HG03575 (cell line): ENCODE results near the gene VAV3.

Experiments used
- ATAC-seq: cut with Tn5 transposase; IDR thresholded peaks from one replicate; pipeline ENCODE4 v1.9.1; 2021; ENCODE audit not compliant: unreplicated experiment, insufficient number of reproducible peaks, low FRiP score; ENCODE audit errors: extremely low read depth

The VAV3 gene

GRCh38 chr1:107975851-107976250 is 10.9 kb upstream of the VAV3 start:
- no peak for ATAC-seq

DNA sequence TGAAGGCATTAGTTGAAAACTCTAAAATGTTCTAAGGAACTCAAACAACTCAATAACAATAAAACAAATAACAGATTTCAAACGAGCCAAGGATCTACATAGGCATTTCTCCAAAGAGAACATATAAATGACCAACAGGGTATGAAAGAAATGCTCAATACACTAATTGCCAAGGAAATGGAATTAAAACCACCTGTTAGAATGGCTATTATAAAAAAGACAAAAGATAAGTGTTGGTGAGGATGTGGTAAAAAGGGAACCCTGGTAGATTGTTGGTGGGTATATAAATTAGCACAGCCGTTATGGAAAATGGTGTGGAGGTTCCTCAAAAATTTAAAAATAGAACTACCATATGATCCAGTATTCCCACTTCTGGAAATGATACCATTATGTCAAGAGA is 9.1 kb upstream of the VAV3 start:
- no peak for ATAC-seq

- ATAC-seq = no peak
Measured at GRCh38 chr1:107972391-107973180, 7.6 kb upstream of the VAV3 start.

- ATAC-seq = no peak
Measured at GRCh38 chr1:107966550-107966949, 1.6 kb upstream of the VAV3 start.

DNA sequence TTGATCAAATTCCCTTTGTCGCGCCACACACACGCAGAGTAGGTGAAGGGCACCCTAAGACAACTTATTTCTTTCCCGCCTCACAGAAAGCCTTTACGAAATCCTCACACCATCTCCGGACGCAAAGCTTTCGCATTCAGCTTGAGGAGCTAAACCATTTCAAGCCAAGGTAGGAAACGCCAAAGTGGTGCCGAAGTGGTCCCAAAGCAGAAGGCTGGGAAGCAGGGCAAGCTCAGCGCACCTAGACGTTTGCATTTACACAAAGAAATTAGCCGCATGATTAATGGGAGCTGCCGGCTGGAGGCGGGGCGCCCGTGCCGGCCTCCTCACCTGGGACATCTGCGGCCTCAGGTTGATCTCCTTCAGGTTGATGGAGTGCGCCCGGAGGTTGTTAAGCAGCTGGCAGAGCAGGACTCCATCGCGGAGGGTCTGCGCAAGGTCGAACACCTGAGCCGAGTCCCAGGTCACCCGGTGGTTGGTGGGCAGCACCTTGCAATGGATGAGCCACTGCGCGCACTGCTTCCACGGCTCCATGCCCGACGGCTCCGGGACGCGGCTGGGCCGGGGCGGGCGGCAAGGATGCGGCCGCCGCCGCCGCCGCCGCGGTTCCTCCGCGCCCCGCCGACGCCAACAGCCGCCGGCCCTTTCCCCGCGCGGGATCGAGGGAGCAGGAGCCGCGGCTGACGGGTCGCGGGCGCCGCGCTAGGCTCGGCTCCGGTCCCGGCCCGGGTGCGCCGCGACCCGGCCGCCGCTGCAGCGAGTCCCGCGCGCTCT is 457 bp downstream of the VAV3 start:
- ATAC-seq = no peak

- peak; percentile 86 for ATAC-seq
Measured at GRCh38 chr1:107963601-107964335, 1.2 kb downstream of the VAV3 start.

DNA sequence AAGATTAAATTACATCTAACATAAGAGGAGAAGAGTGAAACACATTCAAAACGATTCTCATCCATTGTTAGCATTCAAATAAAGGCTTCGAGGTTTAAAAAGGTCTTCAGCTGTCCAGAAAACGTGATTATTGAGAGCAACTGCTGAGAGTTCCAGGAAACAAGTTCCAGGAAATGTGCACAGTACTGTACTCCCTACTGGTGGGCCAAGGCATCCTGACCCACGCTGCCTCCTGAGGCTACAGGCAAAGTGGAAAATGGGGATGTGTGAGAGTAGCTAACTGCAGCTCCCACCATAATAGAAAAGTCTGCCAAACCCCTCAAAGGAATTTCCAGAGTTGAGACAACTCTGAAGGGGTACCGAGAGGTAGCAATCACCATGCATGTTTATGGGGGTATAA is 2.0 kb downstream of the VAV3 start:
- no peak for ATAC-seq

DNA sequence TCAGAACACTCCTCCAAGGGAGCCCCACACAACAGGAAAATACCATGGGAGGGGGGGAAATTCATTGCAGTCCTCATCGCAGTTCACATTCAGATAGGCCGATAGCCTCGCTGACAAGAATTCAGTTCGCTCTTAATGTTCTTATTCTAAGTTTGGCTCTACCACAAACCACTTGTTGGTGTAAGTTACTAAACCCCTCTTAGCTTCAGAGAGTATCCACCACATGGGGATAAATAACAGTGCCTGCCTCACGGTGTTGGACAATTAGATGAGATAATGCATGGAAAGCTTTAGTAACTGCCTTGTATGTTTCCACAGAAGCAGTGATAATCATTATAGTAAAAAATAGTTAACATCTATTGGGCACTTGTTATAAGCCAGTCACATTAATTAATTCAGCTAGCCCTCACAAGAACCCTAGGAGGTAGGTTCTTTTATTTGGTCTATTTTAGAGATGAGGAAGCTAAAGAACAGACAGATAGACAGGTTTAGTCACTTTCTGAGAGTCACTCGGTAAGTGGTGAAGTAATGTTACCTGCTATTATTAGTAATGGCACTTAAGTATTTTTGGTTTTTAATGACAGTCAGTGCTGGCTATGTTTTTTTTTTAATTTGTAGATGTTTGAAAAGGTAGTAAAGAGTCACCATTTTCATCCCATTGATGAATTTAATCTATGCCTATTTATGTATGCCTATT is 10.1 kb downstream of the VAV3 start:
- ATAC-seq = no peak

- ATAC-seq = no peak
Measured at GRCh38 chr1:107954126-107954525, 10.9 kb downstream of the VAV3 start.

GRCh38 chr1:107953556-107953955 is 11.4 kb downstream of the VAV3 start:
- no peak for ATAC-seq

DNA sequence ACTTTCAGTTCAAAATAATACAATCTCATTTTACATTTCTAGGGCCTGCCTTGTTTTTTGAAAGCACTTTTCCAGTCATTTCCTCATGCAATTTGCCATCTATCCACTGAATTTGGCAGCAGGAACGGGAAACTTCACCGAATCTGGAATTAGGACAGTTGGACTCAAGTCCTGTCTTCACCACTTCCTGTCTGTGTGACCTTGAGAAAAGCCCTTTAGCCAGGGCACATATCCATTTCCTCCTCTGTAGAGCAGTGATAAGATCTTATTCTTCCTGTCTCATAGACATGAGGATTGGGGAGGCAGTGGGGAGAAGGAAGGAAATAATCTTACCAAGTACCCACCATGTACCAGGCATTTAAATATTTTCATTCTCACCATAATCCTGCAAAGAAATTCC is 12.0 kb downstream of the VAV3 start:
- no peak for ATAC-seq

- ATAC-seq = no peak
Measured at GRCh38 chr1:107950464-107950863, 14.5 kb downstream of the VAV3 start.

DNA sequence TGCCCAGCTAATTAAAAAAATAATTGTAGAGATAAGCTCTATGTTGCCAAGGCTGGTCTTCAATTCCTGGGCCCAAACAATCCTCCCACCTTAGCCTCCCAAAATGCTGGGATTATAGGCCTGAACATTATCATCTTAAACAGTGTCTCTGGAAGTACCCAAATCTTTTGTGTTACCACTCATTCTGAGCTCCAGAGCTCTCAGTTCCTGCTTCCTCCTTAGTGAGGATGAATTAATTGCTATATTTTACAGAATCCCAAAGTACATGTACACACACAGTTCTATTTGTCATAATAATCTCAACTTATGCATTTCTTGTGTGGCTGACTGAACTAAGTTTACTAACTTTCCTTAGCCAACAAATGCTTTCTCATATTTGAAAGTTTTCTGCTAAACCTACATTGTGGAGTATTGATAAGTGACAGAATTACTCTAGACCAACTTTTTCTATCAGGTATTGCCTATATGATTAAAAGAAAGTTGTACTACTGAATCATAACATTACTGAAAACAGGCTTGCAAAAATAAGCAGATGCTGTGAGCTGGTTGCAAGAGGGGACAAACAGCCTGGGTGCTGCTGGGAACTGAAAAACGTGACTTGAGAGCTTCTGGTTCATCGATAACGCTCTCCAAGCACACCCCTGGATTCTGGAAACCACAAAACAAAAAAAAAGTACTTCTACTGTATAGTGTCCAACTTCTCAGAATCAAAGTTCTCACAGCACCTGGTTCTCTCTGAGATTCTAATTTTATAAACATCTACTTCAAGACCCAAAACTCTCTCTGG is 15.3 kb downstream of the VAV3 start:
- peak; percentile 83 for ATAC-seq

DNA sequence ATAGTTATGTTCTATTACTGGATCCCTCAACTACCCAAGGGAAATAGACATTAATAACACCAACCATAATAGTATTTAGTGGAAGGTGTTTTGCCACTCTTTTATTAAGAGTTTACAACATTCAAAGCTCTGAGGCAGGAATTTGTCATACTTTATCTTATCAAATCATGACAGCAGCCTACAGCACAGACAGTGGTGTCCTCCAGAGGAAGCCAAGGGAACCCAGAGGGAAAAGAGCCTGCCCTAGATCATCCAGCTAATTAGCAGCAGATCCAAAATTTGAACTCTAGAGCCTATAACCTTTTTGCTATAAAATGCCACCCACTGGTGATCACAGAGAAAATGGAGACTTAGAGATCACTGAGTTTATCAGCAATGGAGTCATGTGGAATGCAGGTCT is 18.2 kb downstream of the VAV3 start:
- no peak for ATAC-seq

- ATAC-seq = no peak
Measured at GRCh38 chr1:107943694-107944093, 21.3 kb downstream of the VAV3 start.

DNA sequence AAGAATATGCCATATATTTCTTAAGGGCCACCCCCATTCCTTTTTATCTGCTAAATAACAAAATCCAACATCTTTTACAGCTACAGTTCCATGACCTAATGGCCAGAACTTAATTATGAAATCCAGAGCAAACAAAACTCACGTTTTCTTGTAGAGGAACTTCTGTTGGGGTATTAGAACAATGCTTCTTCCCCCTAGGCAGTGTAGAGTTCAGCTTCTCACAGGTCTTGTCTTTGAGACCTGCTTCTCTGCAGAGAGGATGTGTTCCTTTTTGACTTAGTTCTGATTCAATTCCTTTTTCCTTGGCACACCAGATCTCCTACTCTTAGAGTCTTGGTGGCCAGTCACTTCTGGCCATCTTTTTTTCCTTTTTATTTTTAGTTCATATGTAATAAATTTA is 22.2 kb downstream of the VAV3 start:
- ATAC-seq = no peak

- ATAC-seq = no peak
Measured at GRCh38 chr1:107941531-107941930, 23.4 kb downstream of the VAV3 start.

- ATAC-seq = no peak
Measured at GRCh38 chr1:107941123-107941522, 23.9 kb downstream of the VAV3 start.

DNA sequence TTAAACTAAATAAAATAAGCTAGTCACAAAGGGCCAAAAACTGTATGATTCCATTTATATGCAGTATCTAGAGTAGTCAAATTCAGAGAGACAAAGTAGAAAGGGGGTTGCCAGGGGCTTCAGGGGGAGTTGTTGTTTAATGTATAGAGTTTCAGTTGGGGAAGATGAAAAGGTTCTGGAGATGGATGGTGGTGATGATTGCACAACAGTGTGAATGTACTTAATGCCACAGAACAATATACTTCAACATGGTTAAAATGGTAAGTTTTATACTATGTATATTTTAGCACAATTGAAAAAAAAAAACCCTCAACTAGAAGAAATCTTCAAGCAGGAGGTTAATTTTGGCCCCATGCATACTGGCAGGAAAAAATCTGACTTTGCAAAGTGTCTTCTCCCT is 24.3 kb downstream of the VAV3 start:
- ATAC-seq = no peak
